B cell (primary cell): ENCODE measurements around the gene TIMM10.

Experiments used
- EZH2 ChIP-seq: IDR thresholded peaks from 2 replicates; pipeline ENCODE4 v1.6.1; 2012; ENCODE audit warnings: borderline replicate concordance, low read depth, mild to moderate bottlenecking, moderate library complexity, low read length; ENCODE audit not compliant: insufficient read depth, poor library complexity, severe bottlenecking
- TF ChIP-seq, protein P1 (sequence below): fragments of 200-600 bp; IDR thresholded peaks from one replicate; pipeline ENCODE4 v1.8.0; 2022; ENCODE audit warnings: antibody characterized with exemption, mild to moderate bottlenecking

DNA sequence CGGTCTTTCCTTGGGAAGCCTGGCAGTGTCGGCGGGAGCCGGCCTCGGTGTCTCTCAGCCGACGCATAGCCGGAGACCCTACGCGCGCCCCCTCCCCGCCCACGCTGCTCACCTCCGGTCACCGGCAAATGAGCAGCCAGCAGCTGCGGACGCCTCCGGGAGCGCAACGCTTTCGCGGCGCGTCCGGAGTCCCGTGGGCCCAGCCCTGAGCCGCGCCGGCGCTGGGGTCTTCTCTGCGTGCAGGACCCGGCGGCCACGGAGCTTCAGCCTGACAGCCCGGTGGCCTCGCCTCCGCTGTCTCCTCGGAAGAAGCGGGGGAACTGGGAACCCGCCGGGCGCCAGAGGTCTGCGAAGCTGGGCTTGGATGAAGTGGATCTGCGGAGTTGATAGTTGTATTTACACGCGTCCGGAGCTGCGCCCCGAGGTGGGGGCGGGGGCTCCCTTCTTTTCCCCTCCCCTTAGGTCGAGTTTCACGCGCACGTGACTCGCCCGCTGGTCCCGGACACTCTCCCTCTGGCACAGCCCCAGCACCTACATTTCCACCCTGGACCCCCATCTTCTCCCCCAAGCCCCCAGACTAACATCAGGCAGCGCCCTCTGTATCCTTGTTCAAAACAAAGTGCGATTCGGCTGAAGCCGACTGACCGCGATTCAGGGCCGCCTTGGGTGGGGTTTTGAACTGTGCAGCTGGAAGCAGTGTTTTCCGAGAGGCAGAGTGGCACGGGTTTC is 15.1 kb downstream of the TIMM10 start, which contains the start of gene SLC43A1:
- TF ChIP-seq, protein P1, sequence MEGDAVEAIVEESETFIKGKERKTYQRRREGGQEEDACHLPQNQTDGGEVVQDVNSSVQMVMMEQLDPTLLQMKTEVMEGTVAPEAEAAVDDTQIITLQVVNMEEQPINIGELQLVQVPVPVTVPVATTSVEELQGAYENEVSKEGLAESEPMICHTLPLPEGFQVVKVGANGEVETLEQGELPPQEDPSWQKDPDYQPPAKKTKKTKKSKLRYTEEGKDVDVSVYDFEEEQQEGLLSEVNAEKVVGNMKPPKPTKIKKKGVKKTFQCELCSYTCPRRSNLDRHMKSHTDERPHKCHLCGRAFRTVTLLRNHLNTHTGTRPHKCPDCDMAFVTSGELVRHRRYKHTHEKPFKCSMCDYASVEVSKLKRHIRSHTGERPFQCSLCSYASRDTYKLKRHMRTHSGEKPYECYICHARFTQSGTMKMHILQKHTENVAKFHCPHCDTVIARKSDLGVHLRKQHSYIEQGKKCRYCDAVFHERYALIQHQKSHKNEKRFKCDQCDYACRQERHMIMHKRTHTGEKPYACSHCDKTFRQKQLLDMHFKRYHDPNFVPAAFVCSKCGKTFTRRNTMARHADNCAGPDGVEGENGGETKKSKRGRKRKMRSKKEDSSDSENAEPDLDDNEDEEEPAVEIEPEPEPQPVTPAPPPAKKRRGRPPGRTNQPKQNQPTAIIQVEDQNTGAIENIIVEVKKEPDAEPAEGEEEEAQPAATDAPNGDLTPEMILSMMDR, result no peak
- no peak for TF ChIP-seq EZH2
